SH-SY5Y (cell line): ENCODE measurements around the gene EPHX1.

Experiments used
- GATA2 ChIP-seq: IDR thresholded peaks from 2 replicates; pipeline ENCODE4 v1.6.1; 2011; ENCODE audit warnings: mild to moderate bottlenecking, low read depth, low read length
- GATA3 ChIP-seq: IDR thresholded peaks from 2 replicates; pipeline ENCODE4 v1.6.1; 2011; ENCODE audit warnings: low read depth, mild to moderate bottlenecking, low read length, moderate library complexity

- TF ChIP-seq GATA2 (no peak), GATA3 (no peak)
Measured at GRCh38 chr1:225890346-225891228, 80.7 kb downstream of the EPHX1 start.
